Cardiac fibroblast (primary cell): ENCODE data around the gene WDR26.

Experiments used
- DNase-seq, 2 donors: peaks; one replicate each; pipeline versions ENCODE4 v3.0.0 to v3.0.0-alpha.2; 2010; ENCODE audit warnings: low read depth in 2 of 2
- H3K4me3 ChIP-seq, 2 donors: replicated peaks in 1 of 2; 1 replicate in 1 of 2; 2 replicates in 1 of 2; pipeline ENCODE4 v1.5.1; 2011; ENCODE audit warnings: low read depth in 2 of 2, low read length in 2 of 2, mild to moderate bottlenecking in 2 of 2, moderate library complexity in 1 of 2
- TF ChIP-seq, protein P1 (sequence below): IDR thresholded peaks from one replicate; pipeline ENCODE4 v1.5.1; 2011; ENCODE audit warnings: low read depth, mild to moderate bottlenecking, low read length, inconsistent platforms

Gene WDR26

GRCh38 chr1:224435318-224435763, 744 bp upstream of the WDR26 start:
- DNase-seq: peak; percentile 68 to 85
- H3K4me3 ChIP-seq: peak overlapping the region; percentile 83 to 93
- TF ChIP-seq, protein P1, sequence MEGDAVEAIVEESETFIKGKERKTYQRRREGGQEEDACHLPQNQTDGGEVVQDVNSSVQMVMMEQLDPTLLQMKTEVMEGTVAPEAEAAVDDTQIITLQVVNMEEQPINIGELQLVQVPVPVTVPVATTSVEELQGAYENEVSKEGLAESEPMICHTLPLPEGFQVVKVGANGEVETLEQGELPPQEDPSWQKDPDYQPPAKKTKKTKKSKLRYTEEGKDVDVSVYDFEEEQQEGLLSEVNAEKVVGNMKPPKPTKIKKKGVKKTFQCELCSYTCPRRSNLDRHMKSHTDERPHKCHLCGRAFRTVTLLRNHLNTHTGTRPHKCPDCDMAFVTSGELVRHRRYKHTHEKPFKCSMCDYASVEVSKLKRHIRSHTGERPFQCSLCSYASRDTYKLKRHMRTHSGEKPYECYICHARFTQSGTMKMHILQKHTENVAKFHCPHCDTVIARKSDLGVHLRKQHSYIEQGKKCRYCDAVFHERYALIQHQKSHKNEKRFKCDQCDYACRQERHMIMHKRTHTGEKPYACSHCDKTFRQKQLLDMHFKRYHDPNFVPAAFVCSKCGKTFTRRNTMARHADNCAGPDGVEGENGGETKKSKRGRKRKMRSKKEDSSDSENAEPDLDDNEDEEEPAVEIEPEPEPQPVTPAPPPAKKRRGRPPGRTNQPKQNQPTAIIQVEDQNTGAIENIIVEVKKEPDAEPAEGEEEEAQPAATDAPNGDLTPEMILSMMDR: no peak

DNA sequence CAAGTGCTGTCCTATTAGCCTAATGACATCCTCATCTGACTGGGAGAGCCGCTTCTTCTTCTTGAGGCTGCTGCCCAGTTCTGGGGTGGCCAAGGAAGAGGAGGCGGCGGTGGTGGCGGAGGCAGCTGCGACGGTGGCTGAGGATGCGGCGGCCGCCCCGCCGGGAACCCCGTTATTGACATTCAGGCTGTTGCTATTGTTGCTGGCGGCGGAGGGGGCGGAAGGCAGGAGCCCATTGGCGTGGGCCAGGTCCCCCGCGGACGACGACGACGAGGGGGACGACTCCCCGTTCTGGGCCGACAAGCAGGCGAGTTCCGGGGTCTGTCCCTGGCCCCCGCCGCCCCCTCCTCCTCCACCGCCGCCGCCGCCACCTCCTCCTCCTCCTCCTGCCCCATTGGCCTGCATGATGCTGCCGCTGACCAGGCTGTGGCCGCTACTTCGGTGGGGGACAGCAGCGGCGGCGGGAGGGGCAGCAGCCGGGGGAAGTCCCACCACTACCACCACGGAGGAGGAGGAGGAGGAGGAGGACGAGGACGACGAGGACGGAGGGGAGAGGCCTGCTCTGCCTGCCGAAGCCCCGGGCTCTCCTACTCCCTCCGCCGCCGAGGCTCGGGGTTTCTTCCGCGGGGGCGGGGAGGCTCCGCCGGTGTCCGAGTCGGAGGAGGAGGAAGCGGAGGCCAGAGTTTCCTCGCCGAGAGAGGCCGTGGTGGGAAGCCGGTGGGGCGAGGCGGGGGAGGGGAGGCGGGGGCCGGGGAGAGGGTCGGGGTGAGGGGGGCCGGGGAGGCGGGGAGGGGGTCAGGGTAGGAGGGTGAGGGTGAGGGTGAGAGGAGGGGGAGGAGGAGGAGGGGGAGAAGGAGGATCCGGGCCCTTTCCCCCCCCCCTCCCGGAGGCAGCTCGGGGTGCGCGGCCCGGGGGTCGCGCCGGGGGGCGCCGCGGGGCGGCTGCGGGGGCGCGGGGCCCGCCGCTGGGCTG, 610 bp downstream of the WDR26 start:
- DNase-seq: peak in 1 of 2 donors; percentile 17
- peak overlapping the region; percentile 83 to 93 for H3K4me3 ChIP-seq
- TF ChIP-seq, protein P1: no peak

DNA sequence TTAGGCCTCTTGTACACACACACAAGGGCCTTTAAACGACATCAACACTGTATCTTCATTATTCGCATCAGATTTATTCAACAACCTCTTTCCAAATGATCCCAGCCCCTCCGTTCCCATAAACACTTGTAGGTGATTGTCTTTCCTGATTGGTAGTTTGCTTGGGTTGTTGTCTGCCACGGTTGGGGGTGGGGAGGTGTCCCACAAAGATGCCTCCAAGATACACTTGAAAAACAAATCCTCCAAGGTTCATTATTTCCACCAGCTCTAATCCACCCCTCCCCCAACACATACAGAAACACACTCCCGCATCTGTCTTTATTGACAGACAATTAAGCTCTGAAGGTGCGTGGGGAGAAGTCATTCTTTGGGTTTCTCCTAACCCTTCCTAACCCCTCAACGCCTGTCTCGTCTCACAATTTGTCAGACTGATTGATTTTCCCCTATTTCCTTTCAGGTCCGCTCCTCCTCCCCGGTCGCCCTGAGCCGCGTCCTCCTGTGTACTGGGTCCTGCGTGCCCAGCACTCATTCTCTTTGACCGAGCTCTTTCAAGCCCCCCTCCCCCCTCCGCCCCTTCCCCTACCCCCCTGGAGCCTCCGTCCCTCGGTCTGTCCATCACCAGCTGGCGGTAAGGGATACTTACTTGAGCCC, 1.4 kb downstream of the WDR26 start:
- peak; percentile 27 to 30 for DNase-seq
- TF ChIP-seq, protein P1: no peak
- H3K4me3 ChIP-seq: peak overlapping the region; percentile 83 to 93

DNA sequence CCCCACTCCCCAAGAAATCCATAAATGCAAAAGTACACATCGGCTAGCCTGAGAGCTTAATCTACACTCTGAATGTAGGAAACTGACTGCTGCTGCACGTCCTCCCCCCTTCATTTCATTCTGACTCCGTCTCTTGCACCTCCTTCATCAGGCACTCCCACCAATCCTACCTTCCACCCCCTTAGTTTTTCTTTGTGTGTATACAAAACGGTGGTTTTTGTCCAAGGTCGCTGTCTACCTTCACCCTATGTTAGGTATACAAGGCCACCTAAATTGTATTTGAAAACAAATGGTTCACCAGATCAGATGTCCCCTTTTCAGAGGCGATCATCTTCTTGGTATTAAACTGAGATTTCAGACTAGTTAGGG, 1.9 kb downstream of the WDR26 start:
- H3K4me3 ChIP-seq: peak overlapping the region; percentile 83 to 93
- TF ChIP-seq, protein P1: no peak
- peak; percentile 32 to 33 for DNase-seq

DNA sequence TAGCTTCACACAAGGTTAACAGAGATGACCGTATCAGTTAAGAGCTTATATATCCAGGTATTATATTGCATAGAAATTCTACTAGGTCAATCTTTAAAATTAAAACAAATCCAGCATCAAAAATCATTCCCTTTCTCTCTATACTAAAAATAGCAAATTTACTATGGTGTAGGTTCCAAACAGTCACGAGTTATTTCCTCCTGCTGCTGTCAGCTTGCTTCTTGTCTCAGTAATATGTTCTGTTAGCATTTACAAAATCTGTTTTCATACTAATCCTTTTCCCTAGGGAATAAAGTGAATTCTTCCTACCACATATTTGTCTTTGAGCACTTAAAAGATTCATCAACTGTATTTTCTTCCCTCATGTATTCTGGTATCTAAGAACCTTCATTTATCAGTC, 2.5 kb downstream of the WDR26 start:
- H3K4me3 ChIP-seq: peak overlapping the region; percentile 83 to 93
- TF ChIP-seq, protein P1: no peak
- DNase-seq: peak; percentile 46 to 51

GRCh38 chr1:224431726-224432125, 2.9 kb downstream of the WDR26 start:
- TF ChIP-seq, protein P1: no peak
- H3K4me3 ChIP-seq: peak overlapping the region; percentile 83 to 93
- no peak for DNase-seq
